Measurements from ENCODE around the gene KCNA1. TPM values are rescaled to one million over a fixed set of nuclear protein-coding genes. Genes with fewer than 3 reads are reported as not detected.
A peak's percentile ranks its signal among the peaks of the same experiment; 100 is the strongest.

The KCNA1 gene
- total RNA-seq, 3 donors from 2014 or later: 0.05 to 6.7 TPM; not detected in 1

- Histone ChIP-seq H3K4me1 (ENCODE audit: low read depth) (peaks cover 3% of the 10 kb centered on the region), H3K9me3 (no peaks in the 10 kb centered on the region), H3K4me3 (no peak overlapping the region), H3K36me3 (ENCODE audit: low read depth) (no peaks in the 10 kb centered on the region)
- TF ChIP-seq CTCF (IDR thresholded peaks at IDR 0.05): no peak
- intact Hi-C loops (cut with DNase I, micrococcal nuclease): no loop called here
- DNase-seq: peak; percentile 20 to 42 (median 31)
- no peak for ATAC-seq
Observed at GRCh38 chr12:4911316-4911994, 1.8 kb downstream of the KCNA1 start.

- H3K4me3 ChIP-seq: no peak overlapping the region
- ATAC-seq (no peak), DNase-seq (no peak)
- no peaks in the 10 kb centered on the region for H3K36me3 ChIP-seq (ENCODE audit: low read depth)
- H3K9me3 ChIP-seq: no peaks in the 10 kb centered on the region
- H3K4me1 ChIP-seq (ENCODE audit: low read depth): peaks cover 3% of the 10 kb centered on the region
- intact Hi-C loops (cut with DNase I, micrococcal nuclease): no loop called here
- TF ChIP-seq CTCF (IDR thresholded peaks at IDR 0.05): no peak
Observed at GRCh38 chr12:4914720-4915119, 5.0 kb downstream of the KCNA1 start.

GRCh38 chr12:4915752-4916151 is 6.0 kb downstream of the KCNA1 start:
- Histone ChIP-seq H3K36me3 (ENCODE audit: low read depth) (no peaks in the 10 kb centered on the region), H3K9me3 (no peaks in the 10 kb centered on the region), H3K4me1 (ENCODE audit: low read depth) (peaks cover under 1% of the 10 kb centered on the region), H3K4me3 (no peak overlapping the region)
- DNase-seq (no peak), ATAC-seq (no peak)
- intact Hi-C loops (cut with DNase I, micrococcal nuclease): no loop called here
- no peak for TF ChIP-seq CTCF (IDR thresholded peaks at IDR 0.05)

GRCh38 chr12:4918950-4919660 is 9.4 kb downstream of the KCNA1 start:
- Histone ChIP-seq H3K4me1 (ENCODE audit: low read depth) (no peaks in the 10 kb centered on the region), H3K36me3 (ENCODE audit: low read depth) (no peaks in the 10 kb centered on the region), H3K9me3 (no peaks in the 10 kb centered on the region), H3K4me3 (no peak overlapping the region)
- intact Hi-C loops (cut with DNase I, micrococcal nuclease): no loop called here
- ATAC-seq (no peak), DNase-seq (no peak)
- no peak for TF ChIP-seq CTCF (IDR thresholded peaks at IDR 0.05)

- H3K36me3 ChIP-seq (ENCODE audit: low read depth): no peaks in the 10 kb centered on the region
- peaks cover 4% of the 10 kb centered on the region for H3K4me1 ChIP-seq (ENCODE audit: low read depth)
- H3K4me3 ChIP-seq: no peak overlapping the region
- H3K9me3 ChIP-seq: no peaks in the 10 kb centered on the region
- intact Hi-C loops (cut with DNase I, micrococcal nuclease): no loop called here
- no peak for TF ChIP-seq CTCF (IDR thresholded peaks at IDR 0.05)
- DNase-seq (no peak), ATAC-seq (no peak)
Observed at GRCh38 chr12:4932576-4932975, 22.9 kb downstream of the KCNA1 start.

Measured in mucosa of descending colon (tissue), 3 donors.